Omental fat pad (tissue), 4 donors: Measurements from ENCODE around the gene CLSTN2. TPM values are rescaled to one million over a fixed set of nuclear protein-coding genes. Genes with fewer than 3 reads are reported as not detected.

ENCODE experiments used
- ATAC-seq: fragments of 150-250 bp; one replicate; pipeline ENCODE4 v1.9.1; 2016; ENCODE audit warnings: mild to moderate bottlenecking, moderate library complexity; ENCODE audit not compliant: low FRiP score
- DNase-seq: peaks from one replicate; pipeline ENCODE4 v3.0.0-alpha.2; 2019; ENCODE audit warnings: low spot score
- total RNA-seq, 4 donors: library from RNA; depleted of rRNA; stranded (reverse); fragments of >200 nt; gene quantifications; one replicate each; pipeline ENCODE4 v1.1.0, GENCODE V29; 2016
- TF ChIP-seq, protein P1 (sequence below), 3 donors: fragments of 450-650 bp; IDR thresholded peaks; one replicate each; pipeline ENCODE4 v1.5.1; 2016 to 2017; ENCODE audit warnings: antibody characterized with exemption in 3 of 3, mild to moderate bottlenecking in 3 of 3, moderate library complexity in 2 of 3

Gene CLSTN2
- total RNA-seq, 4 donors from 2014 or later: 20.0 to 40.5 (median 37.8) TPM

DNA sequence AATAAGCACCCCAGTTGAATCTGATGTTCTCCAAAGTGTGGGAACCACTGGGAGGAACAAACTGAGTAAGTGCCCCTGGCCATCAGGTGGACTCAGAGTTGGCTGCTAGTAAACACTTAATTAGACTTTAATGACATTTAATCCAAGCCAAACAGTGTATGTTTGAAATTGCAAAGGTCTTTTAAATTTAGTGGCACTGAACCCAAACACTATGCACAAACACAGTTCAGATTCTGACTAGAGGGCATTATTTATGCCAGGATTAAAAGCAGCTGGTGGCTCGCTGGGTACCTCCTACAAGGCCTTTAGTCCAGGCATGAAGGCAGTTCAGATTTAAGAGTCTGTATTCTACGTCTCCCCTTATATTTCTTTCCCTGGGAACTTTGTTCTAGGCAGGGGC lies 264.8 kb downstream of the CLSTN2 start:
- no peak for DNase-seq
- ATAC-seq: no peak
- TF ChIP-seq, protein P1, sequence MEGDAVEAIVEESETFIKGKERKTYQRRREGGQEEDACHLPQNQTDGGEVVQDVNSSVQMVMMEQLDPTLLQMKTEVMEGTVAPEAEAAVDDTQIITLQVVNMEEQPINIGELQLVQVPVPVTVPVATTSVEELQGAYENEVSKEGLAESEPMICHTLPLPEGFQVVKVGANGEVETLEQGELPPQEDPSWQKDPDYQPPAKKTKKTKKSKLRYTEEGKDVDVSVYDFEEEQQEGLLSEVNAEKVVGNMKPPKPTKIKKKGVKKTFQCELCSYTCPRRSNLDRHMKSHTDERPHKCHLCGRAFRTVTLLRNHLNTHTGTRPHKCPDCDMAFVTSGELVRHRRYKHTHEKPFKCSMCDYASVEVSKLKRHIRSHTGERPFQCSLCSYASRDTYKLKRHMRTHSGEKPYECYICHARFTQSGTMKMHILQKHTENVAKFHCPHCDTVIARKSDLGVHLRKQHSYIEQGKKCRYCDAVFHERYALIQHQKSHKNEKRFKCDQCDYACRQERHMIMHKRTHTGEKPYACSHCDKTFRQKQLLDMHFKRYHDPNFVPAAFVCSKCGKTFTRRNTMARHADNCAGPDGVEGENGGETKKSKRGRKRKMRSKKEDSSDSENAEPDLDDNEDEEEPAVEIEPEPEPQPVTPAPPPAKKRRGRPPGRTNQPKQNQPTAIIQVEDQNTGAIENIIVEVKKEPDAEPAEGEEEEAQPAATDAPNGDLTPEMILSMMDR (IDR thresholded peaks at IDR 0.05): no peak

DNA sequence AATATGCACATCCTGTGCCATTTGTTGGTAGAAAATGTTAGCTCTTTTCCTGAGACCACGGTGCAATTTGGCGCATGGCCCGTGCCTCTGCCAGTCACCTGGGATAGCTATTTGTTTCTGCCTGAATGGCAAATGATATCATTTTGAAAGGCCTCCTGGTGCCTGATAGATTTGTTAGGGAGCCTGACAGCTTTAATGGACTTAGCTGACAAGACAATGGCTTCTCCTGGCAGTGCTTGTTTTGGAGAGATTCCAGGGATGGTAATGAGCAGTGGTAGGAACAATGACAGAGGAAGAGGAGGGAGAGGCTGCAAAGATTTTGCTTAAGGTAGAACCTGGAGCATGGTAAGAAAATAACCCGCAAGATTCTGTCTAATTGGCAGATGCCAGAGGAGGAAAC lies 268.5 kb downstream of the CLSTN2 start:
- no peak for ATAC-seq
- no peak for DNase-seq
- TF ChIP-seq, protein P1 (IDR thresholded peaks at IDR 0.05): no peak

DNA sequence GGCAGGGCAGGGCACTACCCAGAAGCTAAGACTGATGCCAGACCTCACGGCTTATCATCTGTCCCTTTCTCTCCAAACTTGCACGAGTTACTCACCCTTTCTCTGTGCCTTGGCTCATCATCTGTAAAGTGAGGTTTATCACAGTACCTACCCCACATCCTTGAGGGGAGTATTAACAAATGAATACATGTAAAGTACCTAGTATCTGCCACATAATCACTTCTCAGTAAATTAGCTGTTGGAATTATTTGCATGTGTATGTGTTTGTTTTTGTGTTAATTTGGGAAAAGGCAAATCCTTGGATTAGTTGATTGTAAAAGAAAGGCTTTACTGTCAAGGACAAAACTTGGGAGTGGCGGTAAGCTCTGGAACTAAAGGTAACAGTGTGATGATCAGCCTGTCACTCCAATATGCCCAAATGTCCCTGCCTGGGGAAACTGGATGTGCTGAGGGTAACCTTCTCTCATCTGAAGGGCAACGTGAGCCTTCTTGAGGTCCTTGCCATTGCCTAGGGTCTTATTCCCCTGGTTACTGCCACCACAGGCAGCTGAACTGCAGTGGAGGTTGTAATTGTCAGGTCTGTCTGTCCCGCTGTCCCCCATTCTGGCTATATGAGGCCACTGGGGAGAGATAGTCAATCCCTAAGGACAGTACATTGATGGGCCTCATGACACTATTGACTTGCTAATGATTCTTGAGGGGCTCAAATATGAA lies 269.4 kb downstream of the CLSTN2 start:
- TF ChIP-seq, protein P1 (IDR thresholded peaks at IDR 0.05): no peak
- no peak for ATAC-seq
- no peak for DNase-seq

DNA sequence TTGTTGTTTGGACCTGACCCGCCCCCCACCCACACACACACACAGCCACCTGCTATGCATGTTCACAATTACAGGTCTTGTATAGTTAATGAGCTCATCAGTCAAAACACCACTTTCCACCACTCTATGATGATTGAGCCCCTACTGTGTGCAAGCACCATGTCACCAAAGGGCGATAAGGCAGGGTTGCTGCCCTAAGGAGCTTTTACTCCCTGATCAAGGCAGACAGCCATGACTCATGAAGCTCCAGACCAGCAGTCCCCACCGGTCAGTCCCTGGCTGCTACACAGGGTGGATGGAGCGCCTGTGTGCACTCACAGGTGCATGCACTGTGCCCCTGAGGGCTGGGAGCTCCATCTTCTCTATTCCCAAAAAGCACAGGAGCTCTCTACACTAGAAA lies 270.6 kb downstream of the CLSTN2 start:
- no peak for ATAC-seq
- DNase-seq: no peak
- TF ChIP-seq, protein P1 (IDR thresholded peaks at IDR 0.05): no peak

DNA sequence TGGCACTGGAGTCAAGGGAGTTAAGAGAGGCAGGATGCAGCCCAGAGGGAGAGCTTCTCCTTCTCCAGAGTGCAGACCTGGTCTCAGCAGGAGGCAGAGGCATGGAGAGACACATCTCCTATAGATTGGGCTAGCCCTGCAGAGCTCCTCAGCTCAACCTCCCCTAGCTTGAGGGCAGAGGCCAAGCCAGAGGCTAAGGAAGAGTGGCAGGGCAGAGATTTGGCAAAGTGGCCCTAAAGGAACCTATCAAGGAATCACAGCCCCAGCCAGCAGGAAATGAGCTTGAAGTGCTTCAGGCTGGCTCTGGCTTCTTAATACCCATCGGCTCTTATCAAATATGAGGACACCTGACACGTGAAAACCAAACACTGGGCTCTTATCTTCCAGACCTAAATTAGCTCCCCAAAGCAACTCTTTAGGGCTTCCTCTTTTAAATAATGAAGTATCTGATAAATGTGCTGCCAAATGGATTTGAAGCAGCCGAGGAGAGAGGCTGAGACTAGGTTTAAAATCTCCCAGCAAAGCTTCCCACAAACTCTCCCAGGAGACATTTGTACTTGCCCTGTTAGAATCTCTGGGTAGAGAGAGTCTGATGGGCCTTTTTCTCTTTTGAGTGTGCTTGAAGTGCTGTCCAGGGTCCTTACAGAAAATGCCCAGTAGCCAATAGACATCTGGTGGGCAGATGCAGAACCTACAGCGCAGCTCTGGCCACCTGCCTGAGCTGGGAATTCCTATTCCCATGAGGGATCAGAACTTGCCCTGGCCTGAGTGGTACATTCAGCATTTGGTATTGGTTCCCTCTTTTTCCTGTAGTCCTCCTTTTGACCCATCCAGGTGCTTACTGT lies 271.4 kb downstream of the CLSTN2 start:
- no peak for ATAC-seq
- TF ChIP-seq, protein P1 (IDR thresholded peaks at IDR 0.05): no peak
- no peak for DNase-seq

DNA sequence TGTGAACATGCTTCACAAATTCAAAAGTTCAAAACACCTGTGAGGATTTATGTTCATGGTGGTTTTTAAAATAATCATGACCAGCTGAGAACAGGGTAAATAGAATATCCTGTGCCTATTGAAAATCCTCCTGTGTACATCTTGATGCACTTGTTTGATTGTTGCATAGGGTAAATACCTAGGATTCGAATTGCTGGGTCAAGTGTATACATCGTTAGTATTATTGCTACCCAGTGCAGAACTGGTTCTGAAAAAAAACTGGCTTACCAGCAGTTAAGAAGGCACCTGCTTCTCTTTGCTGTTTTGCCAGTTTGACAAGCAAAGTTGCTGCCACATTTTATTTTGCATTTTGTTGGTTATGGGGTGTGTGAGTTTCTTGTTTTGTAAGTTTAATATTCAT lies 272.6 kb downstream of the CLSTN2 start:
- no peak for ATAC-seq
- TF ChIP-seq, protein P1 (IDR thresholded peaks at IDR 0.05): no peak
- no peak for DNase-seq
